Adipocyte (in vitro differentiated cells): ENCODE measurements around the gene SLC25A12.

Source experiments
- DNase-seq: peaks from one replicate; pipeline ENCODE4 v3.0.0-alpha.2; 2015; ENCODE audit warnings: low read depth
- H3K27me3 ChIP-seq: replicated peaks from 2 replicates; pipeline ENCODE4 v1.7.0; 2013; ENCODE audit warnings: mild to moderate bottlenecking, low read length, moderate library complexity; ENCODE audit not compliant: control insufficient read depth, insufficient read depth
- H3K36me3 ChIP-seq: 2 replicates; pipeline ENCODE4 v1.7.0; 2013; ENCODE audit warnings: low read length, mild to moderate bottlenecking, moderate library complexity; ENCODE audit not compliant: control insufficient read depth, insufficient read depth, severe bottlenecking
- H3K4me1 ChIP-seq: 2 replicates; pipeline ENCODE4 v1.7.0; 2013; ENCODE audit warnings: mild to moderate bottlenecking, low read length, moderate library complexity; ENCODE audit not compliant: control insufficient read depth, insufficient read depth
- H3K4me3 ChIP-seq: 2 replicates; pipeline ENCODE4 v1.7.0; 2013; ENCODE audit warnings: mild to moderate bottlenecking, low read length, moderate library complexity
- H3K9ac ChIP-seq: 2 replicates; pipeline ENCODE4 v1.7.0; 2013; ENCODE audit warnings: mild to moderate bottlenecking, low read length, moderate library complexity
- H3K9me3 ChIP-seq: 2 replicates; pipeline ENCODE4 v1.7.0; 2013; ENCODE audit warnings: mild to moderate bottlenecking, low read length, moderate library complexity; ENCODE audit not compliant: control insufficient read depth

Gene SLC25A12

DNA sequence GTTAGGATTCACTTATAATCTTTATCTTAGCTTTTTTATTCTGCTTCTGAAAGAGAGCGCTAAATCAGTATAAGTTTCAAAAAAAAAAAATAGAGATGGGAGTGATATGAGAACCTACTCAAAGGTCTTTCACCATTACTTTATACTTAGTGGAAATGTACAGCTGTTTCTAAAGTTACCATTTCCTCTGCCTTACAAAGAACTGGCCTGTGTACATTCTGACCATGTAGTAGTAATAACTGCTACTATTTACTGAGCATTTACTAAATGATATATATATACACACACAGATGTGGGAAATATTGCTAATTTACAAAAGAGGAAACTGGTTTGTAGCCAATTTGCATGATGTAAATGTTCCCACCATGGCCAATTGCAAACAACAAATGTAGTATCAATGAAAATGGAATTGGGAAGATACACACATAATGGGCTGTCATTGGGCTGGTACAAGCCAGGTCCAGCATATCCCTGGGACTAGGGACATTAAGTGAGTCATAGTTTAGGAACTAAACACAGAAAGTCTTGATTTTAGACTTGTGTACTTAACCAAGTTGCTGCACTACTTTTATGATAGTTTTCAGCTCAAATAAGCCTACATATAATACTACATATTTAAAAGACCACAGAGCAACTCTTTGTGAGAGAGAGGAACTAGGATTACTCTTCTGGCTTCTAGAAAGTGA lies 139.6 kb downstream of the SLC25A12 start:
- no peak overlapping the region for H3K9ac ChIP-seq
- H3K4me1 ChIP-seq: no peaks in the 10 kb centered on the region
- peak; percentile 10 for DNase-seq
- H3K9me3 ChIP-seq: no peaks in the 10 kb centered on the region
- no peak overlapping the region for H3K4me3 ChIP-seq
- no peaks in the 10 kb centered on the region for H3K27me3 ChIP-seq
- H3K36me3 ChIP-seq: peaks cover 52% of the 10 kb centered on the region

DNA sequence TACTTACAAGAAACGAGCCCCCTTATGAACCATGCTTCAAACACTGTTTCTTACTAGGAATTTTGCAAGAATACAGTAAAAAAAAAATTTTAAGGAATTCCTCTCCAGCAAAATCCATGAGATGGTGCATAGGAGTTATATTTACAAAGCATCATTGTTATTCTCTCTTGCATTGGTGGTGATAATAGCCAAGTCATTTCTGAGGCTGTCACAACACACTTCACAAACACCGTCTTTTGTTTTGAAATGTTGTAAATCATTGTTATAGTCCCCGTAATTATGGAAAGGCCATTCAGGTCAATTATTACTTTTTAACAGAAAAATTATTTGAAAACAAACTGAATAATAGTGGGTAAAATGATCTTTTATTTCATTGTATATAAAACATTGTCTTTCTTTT lies 146.7 kb downstream of the SLC25A12 start:
- Histone ChIP-seq H3K36me3 (peaks cover 94% of the 10 kb centered on the region), H3K9me3 (no peaks in the 10 kb centered on the region), H3K27me3 (no peaks in the 10 kb centered on the region), H3K4me1 (no peaks in the 10 kb centered on the region), H3K9ac (no peak overlapping the region), H3K4me3 (no peak overlapping the region)
- DNase-seq: no peak

DNA sequence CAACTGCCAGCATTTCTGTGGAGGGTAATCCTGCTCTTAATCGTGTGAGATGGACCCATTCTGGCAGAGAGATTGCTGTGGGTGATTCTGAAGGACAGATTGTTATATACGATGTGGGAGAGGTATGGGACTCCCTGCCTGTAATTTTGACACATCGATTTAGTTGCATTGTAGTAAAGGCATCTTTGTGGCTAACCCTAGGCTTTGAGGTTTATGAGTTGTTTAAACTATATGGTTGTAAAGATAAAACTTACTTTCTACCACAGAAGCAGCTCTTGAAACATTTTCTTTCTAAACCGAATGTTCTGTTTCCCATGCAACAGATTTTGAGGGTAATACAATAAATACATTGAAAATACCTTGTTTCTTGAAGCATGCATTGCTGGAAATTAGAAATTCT lies 148.2 kb downstream of the SLC25A12 start:
- Histone ChIP-seq H3K36me3 (peaks cover 86% of the 10 kb centered on the region), H3K27me3 (no peaks in the 10 kb centered on the region), H3K9me3 (no peaks in the 10 kb centered on the region), H3K4me1 (no peaks in the 10 kb centered on the region), H3K4me3 (no peak overlapping the region), H3K9ac (no peak overlapping the region)
- DNase-seq: no peak

DNA sequence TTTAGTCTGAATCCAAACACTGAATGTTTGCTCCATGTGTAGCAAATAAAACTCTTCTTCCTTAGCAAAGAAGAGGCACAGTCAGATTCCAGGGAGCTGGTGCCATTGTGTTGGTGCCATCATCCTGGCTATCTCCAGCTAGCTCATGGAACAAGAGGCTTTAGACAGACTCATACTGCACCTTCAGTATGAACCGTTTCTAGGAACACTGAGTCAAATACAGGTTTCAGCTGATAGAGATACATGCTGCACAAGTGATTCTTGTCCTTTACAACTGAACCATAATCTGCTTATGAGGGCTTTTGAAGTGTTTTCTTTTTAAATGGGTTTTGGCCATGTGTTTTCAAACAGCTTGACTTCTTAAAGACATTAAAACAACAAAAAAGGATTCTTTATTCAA lies 148.9 kb downstream of the SLC25A12 start:
- Histone ChIP-seq H3K9ac (no peak overlapping the region), H3K9me3 (no peaks in the 10 kb centered on the region), H3K4me3 (no peak overlapping the region), H3K4me1 (no peaks in the 10 kb centered on the region), H3K27me3 (no peaks in the 10 kb centered on the region), H3K36me3 (peaks cover 84% of the 10 kb centered on the region)
- no peak for DNase-seq

DNA sequence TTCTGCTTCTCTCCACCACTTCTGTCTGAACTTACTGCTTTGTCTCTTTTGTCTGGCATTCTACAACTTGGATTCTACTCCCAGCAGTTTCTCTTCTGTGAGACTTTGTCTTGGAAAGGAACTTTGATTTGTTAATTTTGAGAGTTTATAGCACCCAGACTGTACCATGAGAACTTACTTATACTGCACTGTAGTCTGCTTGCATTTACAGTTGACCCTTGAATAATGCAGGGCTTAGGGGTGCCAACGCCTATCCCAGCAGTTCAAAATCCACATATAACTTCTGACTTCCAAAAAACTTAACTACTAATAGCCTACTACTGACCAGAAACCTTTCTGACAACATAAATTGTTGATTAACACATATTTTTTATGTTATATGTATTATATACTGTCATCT lies 151.3 kb downstream of the SLC25A12 start:
- no peaks in the 10 kb centered on the region for H3K4me1 ChIP-seq
- H3K36me3 ChIP-seq: peaks cover 75% of the 10 kb centered on the region
- no peaks in the 10 kb centered on the region for H3K9me3 ChIP-seq
- DNase-seq: no peak
- no peaks in the 10 kb centered on the region for H3K27me3 ChIP-seq
- no peak overlapping the region for H3K9ac ChIP-seq
- H3K4me3 ChIP-seq: no peak overlapping the region

DNA sequence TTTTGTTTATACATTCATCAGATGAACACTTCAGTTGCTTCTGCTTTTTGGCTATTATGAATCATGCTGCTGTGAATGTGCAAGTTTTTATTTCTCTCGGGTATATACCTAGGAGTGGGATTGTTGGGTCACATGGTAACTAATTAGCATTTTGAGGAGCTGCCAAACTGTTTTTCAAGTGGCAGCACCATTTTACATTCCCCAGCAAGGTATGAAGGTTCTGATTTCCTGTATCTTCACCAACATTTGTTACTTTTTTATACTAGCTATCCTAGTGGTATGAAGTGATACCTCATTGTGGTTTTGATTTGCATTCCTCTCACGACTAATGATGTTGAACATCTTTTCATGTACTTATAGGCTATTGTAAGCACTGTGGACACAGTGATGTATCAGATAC lies 152.9 kb downstream of the SLC25A12 start:
- Histone ChIP-seq H3K4me3 (no peak overlapping the region), H3K9me3 (no peaks in the 10 kb centered on the region), H3K36me3 (peaks cover 78% of the 10 kb centered on the region), H3K27me3 (no peaks in the 10 kb centered on the region), H3K9ac (no peak overlapping the region), H3K4me1 (no peaks in the 10 kb centered on the region)
- no peak for DNase-seq

DNA sequence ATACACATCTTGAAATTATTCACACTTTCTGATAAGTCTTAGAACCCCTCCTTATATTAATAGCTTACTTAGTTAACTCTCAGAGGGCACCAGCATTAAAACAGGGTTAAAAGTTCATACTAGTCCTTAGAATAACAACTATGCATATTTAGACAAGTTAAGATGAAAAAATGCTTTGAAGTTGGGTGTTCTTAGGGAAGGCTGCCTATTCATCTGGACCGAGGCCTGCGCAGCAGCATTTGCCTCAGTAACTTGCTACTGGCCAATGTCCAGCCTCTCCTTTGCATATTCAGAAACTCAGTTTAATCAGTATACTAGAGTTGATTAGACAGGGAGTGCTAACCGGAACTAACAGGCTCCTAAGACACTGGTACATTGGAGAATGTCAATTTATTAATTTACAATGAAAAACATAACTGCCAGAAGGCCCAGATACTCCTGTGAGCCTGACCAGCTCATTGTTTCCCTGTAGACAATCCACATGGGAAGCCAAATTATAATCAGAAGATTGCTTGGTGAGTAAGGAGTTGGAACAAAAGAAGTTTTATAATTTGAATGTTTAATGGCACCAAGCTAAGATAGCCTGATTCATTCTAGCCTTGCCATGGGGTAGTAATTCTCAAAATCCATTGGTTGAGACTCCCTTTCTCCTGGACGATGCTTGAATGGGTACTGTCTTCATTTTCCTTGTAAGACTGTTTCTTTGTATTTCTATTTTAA lies 157.9 kb downstream of the SLC25A12 start:
- DNase-seq: no peak
- H3K4me3 ChIP-seq: no peak overlapping the region
- H3K36me3 ChIP-seq: peaks cover 80% of the 10 kb centered on the region
- H3K27me3 ChIP-seq: no peaks in the 10 kb centered on the region
- no peak overlapping the region for H3K9ac ChIP-seq
- H3K9me3 ChIP-seq: no peaks in the 10 kb centered on the region
- H3K4me1 ChIP-seq: no peaks in the 10 kb centered on the region
